ES-I3 (cell line): ENCODE data around the gene PET100.
"Not testable (repeated sequence)": the region's sequence is repeated elsewhere in the genome, so short reads cannot be mapped to it uniquely, and the experiment has no call there.

ENCODE experiments used
- H3K36me3 ChIP-seq: 2 replicates; pipeline ENCODE4 v1.6.1; 2013; ENCODE audit warnings: mild to moderate bottlenecking, low read length, control low read depth, moderate library complexity; ENCODE audit not compliant: insufficient read depth
- H3K4me1 ChIP-seq: 2 replicates; pipeline ENCODE4 v1.6.1; 2013; ENCODE audit warnings: mild to moderate bottlenecking, control low read depth, low read length; ENCODE audit not compliant: insufficient read depth
- H3K9ac ChIP-seq: 2 replicates; pipeline ENCODE4 v1.6.1; 2013; ENCODE audit warnings: low read depth, mild to moderate bottlenecking, low read length, moderate library complexity
- H3K9me3 ChIP-seq: 2 replicates; pipeline ENCODE4 v1.6.1; 2013; ENCODE audit warnings: mild to moderate bottlenecking, low read length, moderate library complexity; ENCODE audit not compliant: control insufficient read depth, insufficient read depth

The PET100 gene

GRCh38 chr19:7636317-7636690 lies 6.7 kb downstream of the PET100 start:
- H3K36me3 ChIP-seq, result no peaks in the 10 kb centered on the region
- no peaks in the 10 kb centered on the region for H3K9me3 ChIP-seq
- no peaks in the 10 kb centered on the region; the same call in 1 of the 2 replicates for H3K4me1 ChIP-seq
- H3K9ac ChIP-seq, result peak overlapping the region; percentile 53; the same call in 1 of the 2 replicates

- no peaks in the 10 kb centered on the region for H3K36me3 ChIP-seq
- H3K9me3 ChIP-seq, result no peaks in the 10 kb centered on the region
- H3K4me1 ChIP-seq, result no peaks in the 10 kb centered on the region; the same call in 1 of the 2 replicates
- peak within 1 kb of the TSS; percentile 53; the same call in 1 of the 2 replicates for H3K9ac ChIP-seq
Measured at GRCh38 chr19:7636691-7637373, 7.2 kb downstream of the PET100 start, which contains the start of gene STXBP2. TSS of gene STXBP2 (plus strand) at chr19:7637110. CDS start at chr19:7637150, 40 bp downstream.

GRCh38 chr19:7637374-7638256 lies 8.0 kb downstream of the PET100 start:
- Histone ChIP-seq H3K4me1 (no peaks in the 10 kb centered on the region; the same call in 1 of the 2 replicates), H3K9me3 (no peaks in the 10 kb centered on the region), H3K36me3 (no peaks in the 10 kb centered on the region), H3K9ac (peak overlapping the region; percentile 53; the same call in 1 of the 2 replicates)

GRCh38 chr19:7638802-7639465 lies 9.3 kb downstream of the PET100 start:
- no peaks in the 10 kb centered on the region for H3K36me3 ChIP-seq
- H3K9ac ChIP-seq, result no peak overlapping the region
- H3K4me1 ChIP-seq, result no peaks in the 10 kb centered on the region; the same call in 1 of the 2 replicates
- no peaks in the 10 kb centered on the region for H3K9me3 ChIP-seq

GRCh38 chr19:7639863-7640348 lies 10.3 kb downstream of the PET100 start:
- no peaks in the 10 kb centered on the region for H3K36me3 ChIP-seq
- H3K9me3 ChIP-seq, result no peaks in the 10 kb centered on the region
- H3K9ac ChIP-seq, result no peak overlapping the region
- H3K4me1 ChIP-seq, result no peaks in the 10 kb centered on the region; the same call in 1 of the 2 replicates

GRCh38 chr19:7640803-7641202 lies 11.2 kb downstream of the PET100 start:
- no peaks in the 10 kb centered on the region for H3K36me3 ChIP-seq
- H3K9me3 ChIP-seq, result no peaks in the 10 kb centered on the region
- H3K4me1 ChIP-seq, result no peaks in the 10 kb centered on the region; the same call in 1 of the 2 replicates
- H3K9ac ChIP-seq, result no peak overlapping the region

GRCh38 chr19:7641290-7642276 lies 12.0 kb downstream of the PET100 start:
- Histone ChIP-seq H3K4me1 (no peaks in the 10 kb centered on the region; the same call in 1 of the 2 replicates), H3K36me3 (no peaks in the 10 kb centered on the region), H3K9me3 (no peaks in the 10 kb centered on the region), H3K9ac (no peak overlapping the region)

GRCh38 chr19:7642295-7643030 lies 12.9 kb downstream of the PET100 start:
- H3K36me3 ChIP-seq, result no peaks in the 10 kb centered on the region
- H3K4me1 ChIP-seq, result no peaks in the 10 kb centered on the region
- H3K9me3 ChIP-seq, result no peaks in the 10 kb centered on the region
- no peak overlapping the region for H3K9ac ChIP-seq

- no peaks in the 10 kb centered on the region for H3K36me3 ChIP-seq
- H3K4me1 ChIP-seq, result no peaks in the 10 kb centered on the region
- no peaks in the 10 kb centered on the region for H3K9me3 ChIP-seq
- H3K9ac ChIP-seq, result no peak overlapping the region
Measured at GRCh38 chr19:7643031-7643415, 13.4 kb downstream of the PET100 start.

- H3K9ac ChIP-seq, H3K36me3 ChIP-seq, H3K9me3 ChIP-seq, H3K4me1 ChIP-seq: not testable (repeated sequence)
Measured at GRCh38 chr19:7643629-7644549, 14.3 kb downstream of the PET100 start.

- Histone ChIP-seq H3K9me3 (no peaks in the 10 kb centered on the region), H3K9ac (no peak overlapping the region), H3K4me1 (no peaks in the 10 kb centered on the region), H3K36me3 (no peaks in the 10 kb centered on the region)
Measured at GRCh38 chr19:7644550-7644877, 14.9 kb downstream of the PET100 start.

GRCh38 chr19:7645163-7645562 lies 15.6 kb downstream of the PET100 start:
- H3K9ac ChIP-seq, result no peak overlapping the region
- no peaks in the 10 kb centered on the region for H3K4me1 ChIP-seq
- H3K9me3 ChIP-seq, result no peaks in the 10 kb centered on the region
- H3K36me3 ChIP-seq, result no peaks in the 10 kb centered on the region
